ENCODE results near the gene ENO1. TPM values are rescaled to one million over a fixed set of nuclear protein-coding genes. Genes with fewer than 3 reads are reported as not detected.

The ENO1 gene
- total and polyA plus RNA-seq, 2 of the 4 experiments (the other 2 are of a cell fraction): 2,125 to 3,643 TPM

DNA sequence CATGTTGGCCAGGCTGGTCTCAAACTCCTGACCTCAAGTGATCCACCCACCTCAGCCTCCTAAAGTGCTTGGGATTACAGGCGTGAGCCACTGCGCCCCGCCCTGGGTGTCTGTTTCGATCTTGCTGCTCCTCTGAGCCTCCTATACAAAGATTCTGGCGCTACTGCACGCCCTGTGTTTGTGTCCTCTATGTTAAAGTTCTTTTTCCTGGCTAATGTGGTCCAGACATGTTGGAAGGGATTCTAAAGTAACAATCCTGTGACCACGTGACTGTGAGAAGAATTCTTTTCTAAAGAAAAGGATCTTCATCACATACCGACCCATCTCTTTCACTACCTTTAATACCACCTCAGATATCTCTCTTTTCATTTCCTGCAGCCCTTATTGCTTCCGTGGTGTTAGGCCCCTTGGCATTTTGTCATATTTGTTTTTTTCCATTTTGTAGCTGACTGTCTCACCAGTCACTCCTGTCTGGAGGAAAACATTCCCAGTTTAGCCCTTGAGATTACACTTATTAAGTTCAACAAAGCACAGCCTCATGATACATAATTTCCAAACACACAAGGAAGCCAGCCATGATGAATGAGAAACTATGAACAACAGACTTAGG is 27.2 kb upstream of the ENO1 start (continued):
- TF ChIP-seq MAFK (IDR thresholded peaks at IDR 0.05; ENCODE audit: low read depth, low read length): no peak

DNA sequence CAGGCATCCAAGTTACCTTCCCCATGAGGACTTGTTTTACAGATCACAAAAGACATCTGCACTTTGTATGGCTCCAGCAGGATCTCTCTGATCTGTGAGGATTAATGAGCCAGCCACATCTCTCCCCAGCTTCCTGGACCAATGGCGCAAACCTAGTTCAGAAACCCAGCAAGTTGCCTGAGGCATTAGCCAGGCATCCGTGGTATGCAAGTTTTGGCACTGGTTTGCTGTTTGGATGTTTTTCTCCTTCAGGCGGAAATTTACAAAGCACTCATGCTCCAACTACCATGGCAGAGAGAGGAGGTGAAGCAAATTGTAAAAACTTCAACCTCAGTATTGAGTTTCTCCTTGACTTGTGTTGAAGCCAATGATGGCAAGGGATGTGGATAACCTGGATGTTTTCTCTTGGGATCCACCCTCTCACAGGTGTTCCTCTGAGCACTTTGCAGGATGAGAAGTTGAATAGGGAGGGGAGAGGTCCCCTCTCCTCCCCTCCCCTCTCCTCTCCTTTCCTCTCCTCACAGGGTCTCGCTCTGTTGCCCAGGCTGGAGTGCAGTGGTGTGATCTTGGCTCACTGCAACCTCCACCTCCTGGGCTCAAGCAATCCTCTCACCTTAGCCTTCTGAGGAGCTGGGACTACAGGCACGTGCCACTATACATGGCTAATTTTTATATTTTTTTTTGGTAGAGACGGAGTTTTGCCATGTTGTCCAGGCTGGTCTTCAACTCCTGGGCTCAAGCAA is 25.6 kb upstream of the ENO1 start:
- intact Hi-C loops (cut with micrococcal nuclease): no loop called here
- Histone ChIP-seq H4K8ac (ENCODE audit: low read depth in 2 of 2, low read length in 2 of 2) (peak overlapping the region; percentile 16 to 85; a peak in 3 of 4 replicates), H3K27ac (ENCODE audit: insufficient read depth, low read length) (peak overlapping the region; percentile 68), H2AK5ac (ENCODE audit: low read depth, low read length) (peak overlapping the region; percentile 86), H2AFZ (replicated peaks; ENCODE audit: low read length, poor library complexity) (peak overlapping the region; percentile 77), H2BK5ac (ENCODE audit: low read depth, low read length, poor library complexity, severe bottlenecking) (peak overlapping the region; percentile 83), H3K56ac (ENCODE audit: extremely low read depth, insufficient read depth, low read length) (peak overlapping the region; percentile 59; the same call in 1 of the 2 replicates), H2AK9ac (replicated peaks; ENCODE audit: low read depth, low read length, poor library complexity) (peak overlapping the region; percentile 93), H3K27me3 (ENCODE audit: control insufficient read depth, insufficient read depth, low read length) (no peaks in the 10 kb centered on the region), H3K9me1 (ENCODE audit: insufficient read depth, low read length) (peaks cover 25% of the 10 kb centered on the region), H4K91ac (ENCODE audit: insufficient read depth, low read depth, low read length) (peak overlapping the region; percentile 97), H3K36me3 (ENCODE audit: control insufficient read depth, insufficient read depth, low read length) (no peaks in the 10 kb centered on the region), H3K23ac (ENCODE audit: low read depth, low read length) (peak overlapping the region; percentile 91; the same call in 1 of the 2 replicates), H3K9ac (ENCODE audit: low read depth, low read length) (no peak overlapping the region), H3K9me3 (ENCODE audit: control insufficient read depth, insufficient read depth, low read length) (no peaks in the 10 kb centered on the region), H2BK15ac (ENCODE audit: low read depth, low read length) (peak overlapping the region; percentile 97), H2BK120ac (ENCODE audit: low read depth, low read length) (peak overlapping the region; percentile 97), H3K4me2 (ENCODE audit: low read depth, low read length) (peak overlapping the region; percentile 33; the same call in 1 of the 2 replicates), H3K14ac (replicated peaks; ENCODE audit: low read depth, low read length) (peak overlapping the region; percentile 92), H4K20me1 (ENCODE audit: insufficient read depth, low read length) (no peaks in the 10 kb centered on the region), H3K4me3 (ENCODE audit: insufficient read depth, low read depth, low read length) (no peak overlapping the region), H3K79me1 (ENCODE audit: low read depth in 1 of 2, low read length in 2 of 2) (peaks cover 0 to 5% of the 10 kb centered on the region in 2 experiments; a peak in 1 of 4 replicates), H3K4ac (ENCODE audit: low read depth, low read length) (peak overlapping the region; percentile 97), H2BK20ac (ENCODE audit: low read depth, low read length) (peak overlapping the region; percentile 98), H4K5ac (ENCODE audit: low read depth, low read length) (peak overlapping the region; percentile 32), H3K4me1 (ENCODE audit: control insufficient read depth, insufficient read depth, low read length) (peaks cover 13% of the 10 kb centered on the region), H3K18ac (ENCODE audit: low read depth, low read length) (peak overlapping the region; percentile 66)
- ChIA-PET POLR2A (ENCODE audit: unreplicated experiment) (no interaction called here), CTCF (interaction anchor here (0.6 kb wide), 1 partner anchor 18 kb away, joined by 3 read pairs; no protein-coding TSS in a partner anchor)
- BruUV-seq (replicated peaks): no TSS peak
- DNase-seq (peak; percentile 96), ATAC-seq (ENCODE audit: low read depth) (peak; percentile 92)
- dilution Hi-C loops (cut with HindIII; ENCODE audit: low sequenced_read_pairs, unreplicated experiment): no loop called here
- in situ Hi-C loops (cut with MboI; ENCODE audit: low sequenced_read_pairs): loop anchor here (25.0 kb wide), 1 partner anchor 583 kb away; no protein-coding TSS in a partner anchor
- no peak for TF ChIP-seq NFE2L2 (IDR thresholded peaks at IDR 0.05; ENCODE audit: low read depth, low read length)
- no peak for TF ChIP-seq POLR2A (IDR thresholded peaks at IDR 0.05; ENCODE audit: low read depth, low read length)
- 0 out of 2 replicates have a peak, but pooled peaks have one; percentile 9 for TF ChIP-seq FOS (IDR thresholded peaks at IDR 0.05; ENCODE audit: low read depth, low read length)
- TF ChIP-seq CEBPB (IDR thresholded peaks at IDR 0.05; ENCODE audit: low read depth, low read length): peak; percentile 59
- no peak for TF ChIP-seq RAD21 (IDR thresholded peaks at IDR 0.05; ENCODE audit: low read length)
- no peak for TF ChIP-seq BHLHE40 (IDR thresholded peaks at IDR 0.05; ENCODE audit: low read depth, low read length)
- TF ChIP-seq RCOR1 (IDR thresholded peaks at IDR 0.05; ENCODE audit: insufficient replicate concordance, low read length): peak; percentile 68
- WGBS, 2 experiments (ENCODE audit: extremely low coverage in 2 of 2, insufficient read length in 1 of 2): no CpG with 5 or more reads among the region's 6 CpGs
